A549 (cell line): ENCODE measurements around the gene MEI1. TPM values are rescaled to one million over a fixed set of nuclear protein-coding genes. Genes with fewer than 3 reads are reported as not detected.

Source experiments
- ATAC-seq, 2 experiments: fragments of 200-7000 bp in 1 of 2; fragments of >200 bp in 1 of 2; cut with Nextera tagmentation in 1 of 2; cut with Tn5 transposase in 1 of 2; 3 replicates each; pipeline versions ENCODE4 v1.8.0 to v1.9.1; 2018 to 2020; ENCODE audit warnings: mild to moderate bottlenecking in 1 of 2, moderate library complexity in 1 of 2
- CTCF ChIA-PET: fragments of 300-600 bp; sonication (Branson Sonifier 250); formaldehyde crosslinking; extraction: SDS; loops from one replicate; lab custom pipeline; 2021; ENCODE audit warnings: antibody characterized with exemption, inconsistent platforms; lab: Yijun Ruan, JAX
- POLR2A ChIA-PET: fragments of 350-600 bp; formaldehyde crosslinking; extraction: SDS; loops from one replicate; lab custom pipeline; 2021; ENCODE audit warnings: antibody characterized with exemption, inconsistent platforms; lab: Yijun Ruan, JAX
- DNase-seq, 2 experiments: peaks; one replicate each; pipeline versions ENCODE4 v3.0.0 to v3.0.0-alpha.2; 2011 to 2016; ENCODE audit warnings: low read depth in 1 of 2, low spot score in 1 of 2
- FAIRE-seq: peaks from 2 replicates; lab custom pipeline; 2011; peaks lifted over from hg19 to GRCh38; lab: Jason Lieb, UNC
- H3K27ac ChIP-seq, 2 experiments: fragments of >200 bp; sonication (Bioruptor Twin); formaldehyde crosslinking; 3 replicates each; pipeline ENCODE4 v1.5.1; 2016 to 2017
- H3K4me1 ChIP-seq: fragments of >200 bp; sonication (Bioruptor Twin); formaldehyde crosslinking; 3 replicates; pipeline ENCODE4 v1.6.1; 2016
- H3K4me2 ChIP-seq: fragments of >200 bp; sonication (Bioruptor Twin); formaldehyde crosslinking; 3 replicates; pipeline ENCODE4 v1.6.1; 2016
- H3K4me3 ChIP-seq: fragments of >200 bp; sonication (Bioruptor Twin); formaldehyde crosslinking; 3 replicates; pipeline ENCODE4 v1.5.1; 2016
- H3K9me3 ChIP-seq: fragments of >200 bp; sonication (Bioruptor Twin); formaldehyde crosslinking; 3 replicates; pipeline ENCODE4 v1.6.1; 2016
- ATOH8 ChIP-seq: fragments of 250-450 bp; sonication (Bioruptor Pico); IDR thresholded peaks from 2 replicates; pipeline ENCODE4 v1.5.0; 2020; ENCODE audit warnings: low read depth, mild to moderate bottlenecking, moderate library complexity
- CBX2 ChIP-seq: fragments of 200-600 bp; sonication (generic); IDR thresholded peaks from 2 replicates; pipeline ENCODE4 v1.6.1; 2016; ENCODE audit warnings: low read depth, mild to moderate bottlenecking, borderline replicate concordance
- CEBPB ChIP-seq, 2 experiments: fragments of >200 bp in 1 of 2; sonication (Bioruptor Twin) in 1 of 2; formaldehyde crosslinking in 1 of 2; IDR thresholded peaks; 2 replicates each; pipeline ENCODE4 v1.6.1; 2012 to 2016
- CHD2 ChIP-seq: fragments of 150-350 bp; IDR thresholded peaks from 2 replicates; pipeline ENCODE4 v1.6.1; 2014; ENCODE audit warnings: low read length; ENCODE audit not compliant: partially characterized antibody
- CHD4 ChIP-seq: fragments of 200-600 bp; sonication (generic); IDR thresholded peaks from 2 replicates; pipeline ENCODE4 v1.6.1; 2016; ENCODE audit warnings: antibody characterized with exemption, mild to moderate bottlenecking, borderline replicate concordance
- E2F6 ChIP-seq: IDR thresholded peaks from 2 replicates; pipeline ENCODE4 v1.6.1; 2012; ENCODE audit warnings: low read depth, borderline replicate concordance
- EHF ChIP-seq: fragments of 250-450 bp; sonication (Bioruptor Pico); IDR thresholded peaks from 2 replicates; pipeline ENCODE4 v1.5.0; 2020; ENCODE audit warnings: mild to moderate bottlenecking
- EHMT2 ChIP-seq: fragments of 200-600 bp; sonication (generic); IDR thresholded peaks from 2 replicates; pipeline ENCODE4 v1.6.1; 2016; ENCODE audit warnings: antibody characterized with exemption, low read depth, mild to moderate bottlenecking, moderate library complexity
- ELK1 ChIP-seq: fragments of 150-350 bp; IDR thresholded peaks from 2 replicates; pipeline ENCODE4 v1.6.1; 2014; ENCODE audit warnings: low read depth, mild to moderate bottlenecking, low read length
- ESRRA ChIP-seq: fragments of 150-350 bp; IDR thresholded peaks from 2 replicates; pipeline ENCODE4 v1.6.1; 2014; ENCODE audit warnings: mild to moderate bottlenecking, low read length, borderline replicate concordance
- FOSB ChIP-seq: fragments of 250-450 bp; sonication (Bioruptor Pico); IDR thresholded peaks from 2 replicates; pipeline ENCODE4 v1.5.0; 2020; ENCODE audit warnings: mild to moderate bottlenecking, moderate library complexity
- FOXS1 ChIP-seq: fragments of 250-450 bp; sonication (Bioruptor Pico); IDR thresholded peaks from 2 replicates; pipeline ENCODE4 v1.5.0; 2020; ENCODE audit warnings: mild to moderate bottlenecking, moderate library complexity
- GATA3 ChIP-seq: IDR thresholded peaks from 2 replicates; pipeline ENCODE4 v1.6.1; 2012; ENCODE audit warnings: borderline replicate concordance
- HDAC2 ChIP-seq: fragments of 200-600 bp; sonication (generic); IDR thresholded peaks from 2 replicates; pipeline ENCODE4 v1.6.1; 2016
- HOXA7 ChIP-seq: fragments of 250-450 bp; sonication (Bioruptor Pico); IDR thresholded peaks from 2 replicates; pipeline ENCODE4 v1.5.0; 2020; ENCODE audit warnings: mild to moderate bottlenecking, moderate library complexity
- HOXB13 ChIP-seq: fragments of 250-450 bp; sonication (Bioruptor Pico); IDR thresholded peaks from 2 replicates; pipeline ENCODE4 v1.5.0; 2020; ENCODE audit warnings: low read depth, mild to moderate bottlenecking, moderate library complexity
- MYC ChIP-seq: IDR thresholded peaks from 2 replicates; pipeline ENCODE4 v1.6.1; 2012; ENCODE audit warnings: mild to moderate bottlenecking, inconsistent platforms, low read length, improper control_type of control experiment, borderline replicate concordance
- POLR2A ChIP-seq: IDR thresholded peaks from 2 replicates; pipeline ENCODE4 v1.6.1; 2012; ENCODE audit warnings: mild to moderate bottlenecking, low read length
- RAD21 ChIP-seq, 2 experiments: fragments of >200 bp in 1 of 2; sonication (Bioruptor Twin) in 1 of 2; formaldehyde crosslinking in 1 of 2; IDR thresholded peaks in 1 of 2; conservative IDR thresholded peaks in 1 of 2; 2 replicates in 1 of 2; 3 replicates in 1 of 2; pipeline ENCODE4 v1.6.1; 2012 to 2018; ENCODE audit warnings: inconsistent platforms in 1 of 2
- RARB ChIP-seq: fragments of 250-450 bp; sonication (Bioruptor Pico); IDR thresholded peaks from 2 replicates; pipeline ENCODE4 v1.8.0; 2021; ENCODE audit warnings: mild to moderate bottlenecking, moderate library complexity
- SREBF2 ChIP-seq: fragments of 450-650 bp; IDR thresholded peaks from 2 replicates; pipeline ENCODE4 v1.6.1; 2014; ENCODE audit warnings: mild to moderate bottlenecking, moderate library complexity
- TFCP2L1 ChIP-seq: fragments of 250-450 bp; sonication (Bioruptor Pico); IDR thresholded peaks from 2 replicates; pipeline ENCODE4 v1.5.0; 2021; ENCODE audit warnings: mild to moderate bottlenecking
- ZNF302 ChIP-seq: fragments of 250-450 bp; sonication (Bioruptor Pico); IDR thresholded peaks from 2 replicates; pipeline ENCODE4 v1.9.0; 2021; ENCODE audit warnings: inconsistent platforms, mild to moderate bottlenecking, moderate library complexity
- WGBS: methylation state at CpG from one replicate; pipeline ENCODE4 v1.1.6; 2017; ENCODE audit errors: missing lambda C conversion rate; 5-methylcytosine and 5-hydroxymethylcytosine counted together
- polyA plus RNA-seq, 4 experiments: library from polyadenylated mRNA; depleted of rRNA in 3 of 4; stranded (reverse); fragments of >200 nt; fragmentation: RNase III in 1 of 4; extraction: RNeasy Plus Mini Kit Qiagen cat#74134 plus additional on column Dnase treatment in 1 of 4; gene quantifications; 2 replicates in 3 of 4; 3 replicates in 1 of 4; pipeline ENCODE4 v1.2.3, GENCODE V29; 2011 to 2017
- TF ChIP-seq, protein P1 (sequence below): IDR thresholded peaks from 2 replicates; pipeline ENCODE4 v1.6.1; 2012
- TF ChIP-seq, protein P2 (sequence below): fragments of >200 bp; sonication (Bioruptor Twin); formaldehyde crosslinking; IDR thresholded peaks from 2 replicates; pipeline ENCODE4 v1.6.1; 2016

MEI1 gene
- polyA plus RNA-seq, 2 of the 4 experiments (the other 2 are of a cell fraction): 0.12 TPM; not detected in 1

GRCh38 chr22:41656556-41656955, 42.7 kb upstream of the MEI1 start (continued):
- TF ChIP-seq, protein P1, sequence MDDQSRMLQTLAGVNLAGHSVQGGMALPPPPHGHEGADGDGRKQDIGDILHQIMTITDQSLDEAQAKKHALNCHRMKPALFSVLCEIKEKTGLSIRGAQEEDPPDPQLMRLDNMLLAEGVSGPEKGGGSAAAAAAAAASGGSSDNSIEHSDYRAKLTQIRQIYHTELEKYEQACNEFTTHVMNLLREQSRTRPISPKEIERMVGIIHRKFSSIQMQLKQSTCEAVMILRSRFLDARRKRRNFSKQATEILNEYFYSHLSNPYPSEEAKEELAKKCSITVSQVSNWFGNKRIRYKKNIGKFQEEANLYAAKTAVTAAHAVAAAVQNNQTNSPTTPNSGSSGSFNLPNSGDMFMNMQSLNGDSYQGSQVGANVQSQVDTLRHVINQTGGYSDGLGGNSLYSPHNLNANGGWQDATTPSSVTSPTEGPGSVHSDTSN: no peak
- TF ChIP-seq HOXA7 (CRISPR knock-in tag) (no peak), ESRRA (no peak)

DNA sequence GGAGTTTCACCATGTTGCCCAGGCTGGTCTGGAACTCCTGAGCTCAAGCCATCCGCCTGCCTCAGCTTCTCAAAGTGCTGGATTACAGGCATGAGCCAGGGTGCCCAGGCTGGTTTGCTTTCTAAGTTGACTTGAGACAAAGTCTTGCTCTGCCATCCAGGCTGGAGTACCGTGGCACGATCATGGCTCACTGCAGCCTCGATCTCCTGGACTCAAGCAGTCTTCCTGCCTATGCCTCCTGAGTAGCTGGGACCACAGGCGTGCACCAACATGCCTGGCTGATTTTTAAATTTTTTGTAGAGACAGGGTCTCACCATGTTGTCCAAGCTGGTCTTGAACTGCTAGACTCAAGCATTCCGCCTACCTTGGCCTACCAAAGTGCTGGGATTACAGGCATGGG, 41.6 kb upstream of the MEI1 start:
- POLR2A ChIA-PET: no interaction called here

GRCh38 chr22:41658869-41659268, 40.4 kb upstream of the MEI1 start:
- H3K4me3 ChIP-seq: no peak overlapping the region
- DNase-seq: no peak
- WGBS: 98% methylated on average over 17 of the region's 17 CpGs
- TF ChIP-seq GATA3: no peak
- no peak for TF ChIP-seq CHD2
- TF ChIP-seq ATOH8 (CRISPR knock-in tag): no peak
- TF ChIP-seq ZNF302 (CRISPR knock-in tag): no peak
- no peak for TF ChIP-seq FOXS1 (CRISPR knock-in tag)
- TF ChIP-seq MYC: no peak
- TF ChIP-seq, all 56 proteins: peak for 0
- ChIA-PET CTCF (interaction anchor here (0.5 to 1.5 kb wide), 6 partner anchors 8 to 80 kb away, joined by 3 to 6 read pairs (median 4); partner anchors contain the start of gene SNU13), POLR2A (no interaction called here)
- Histone ChIP-seq H3K4me2 (no peak overlapping the region), H3K4me1 (no peaks in the 10 kb centered on the region), H3K27ac (no peak overlapping the region), H3K9me3 (no peaks in the 10 kb centered on the region)
- FAIRE-seq (no peak), ATAC-seq (no peak)

More for the DNA sequence above, 41.6 kb upstream of the MEI1 start:
- H3K4me3 ChIP-seq: no peak overlapping the region
- H3K27ac ChIP-seq: no peak overlapping the region
- no peaks in the 10 kb centered on the region for H3K9me3 ChIP-seq
- WGBS: 100% methylated on average over 6 of the region's 6 CpGs
- TF ChIP-seq, protein P1: no peak
- TF ChIP-seq HOXB13 (CRISPR knock-in tag): no peak
- no peak for TF ChIP-seq TFCP2L1
- TF ChIP-seq CEBPB (IDR thresholded peaks at IDR 0.05): no peak
- CTCF ChIA-PET: interaction anchor here (3.7 kb wide), 1 partner anchor 9 kb away, joined by 15 read pairs; no protein-coding TSS in a partner anchor
- no peaks in the 10 kb centered on the region for H3K4me1 ChIP-seq
- DNase-seq: no peak
- no peak for ATAC-seq
- H3K4me2 ChIP-seq: no peak overlapping the region
- FAIRE-seq: no peak

DNA sequence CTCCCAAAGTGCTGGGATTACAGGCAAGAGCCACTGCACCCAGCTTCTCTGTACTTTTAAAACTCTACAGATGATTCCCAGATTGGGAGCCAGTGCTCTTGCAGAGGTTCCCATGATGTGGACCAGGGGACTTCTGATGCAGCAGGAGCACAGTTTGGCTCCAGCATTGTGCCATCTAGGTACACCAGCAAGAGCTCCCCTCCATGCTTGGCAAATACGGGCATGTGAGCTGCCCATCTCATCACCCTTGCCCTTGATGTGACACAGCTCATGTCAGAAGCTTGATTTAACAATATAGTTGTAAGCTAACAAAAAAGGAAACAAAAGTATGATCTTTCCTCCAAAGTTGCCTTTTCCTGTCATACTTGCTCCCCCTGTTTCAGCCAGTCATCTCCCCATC, 39.4 kb upstream of the MEI1 start:
- WGBS: 92% methylated on average over 1 of the region's 1 CpG
- CTCF ChIA-PET: interaction anchor here (0.6 to 2.1 kb wide), 8 partner anchors 9 to 281 kb away, joined by 3 to 13 read pairs (median 4); partner anchors contain the start of genes DESI1, SNU13 and XRCC6
- Histone ChIP-seq H3K27ac (no peak overlapping the region), H3K4me2 (no peak overlapping the region), H3K4me3 (no peak overlapping the region), H3K4me1 (no peaks in the 10 kb centered on the region), H3K9me3 (no peaks in the 10 kb centered on the region)
- POLR2A ChIA-PET: no interaction called here
- TF ChIP-seq ESRRA (no peak), EHMT2 (no peak), CHD4 (no peak), SREBF2 (no peak), RAD21 (conservative IDR thresholded peaks at IDR 0.05 in 1 of 2, IDR thresholded peaks at IDR 0.05 in 1 of 2) (no peak), CEBPB (IDR thresholded peaks at IDR 0.05) (no peak), RARB (CRISPR knock-in tag) (no peak), ATOH8 (CRISPR knock-in tag) (no peak), POLR2A (no peak), HDAC2 (no peak), CHD2 (no peak), EHF (CRISPR knock-in tag) (no peak), ELK1 (no peak), E2F6 (no peak), FOSB (CRISPR knock-in tag) (no peak), CBX2 (no peak), MYC (no peak)
- TF ChIP-seq, protein P2, sequence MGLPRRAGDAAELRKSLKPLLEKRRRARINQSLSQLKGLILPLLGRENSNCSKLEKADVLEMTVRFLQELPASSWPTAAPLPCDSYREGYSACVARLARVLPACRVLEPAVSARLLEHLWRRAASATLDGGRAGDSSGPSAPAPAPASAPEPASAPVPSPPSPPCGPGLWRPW: no peak
- ATAC-seq (no peak), FAIRE-seq (no peak), DNase-seq (no peak)
